Measurements from ENCODE around the gene KRTAP12-4. TPM values are rescaled to one million over a fixed set of nuclear protein-coding genes. Genes with fewer than 3 reads are reported as not detected.
"Not testable (repeated sequence)": the region's sequence is repeated elsewhere in the genome, so short reads cannot be mapped to it uniquely, and the experiment has no call there.

The KRTAP12-4 gene
- total RNA-seq = not detected
- long read RNA-seq = 0 reads

GRCh38 chr21:44654576-44655175 is at the start of gene KRTAP12-4:
Gene KRTAP12-4, minus strand, starts transcription at chr21:44654659. Its CDS starts 45 bp downstream, at chr21:44654614.
- ATAC-seq = no peak
- intact Hi-C loops (cut with DNase I) = no loop called here

GRCh38 chr21:44703731-44704635 is 49.5 kb upstream of the KRTAP12-4 start:
- ATAC-seq (no peak), DNase-seq (ENCODE audit: missing footprints) (peak; percentile 58)
- intact Hi-C loops (cut with DNase I) = no loop called here

More at GRCh38 chr21:44654576-44655175, at the start of gene KRTAP12-4:
- no peak for DNase-seq (ENCODE audit: missing footprints)

- intact Hi-C loops (cut with DNase I) = no loop called here
- ATAC-seq (no peak), DNase-seq (ENCODE audit: missing footprints) (peak; percentile 50)
These were observed 48.7 kb upstream of the KRTAP12-4 start for GRCh38 chr21:44702973-44703730.

- DNase-seq (ENCODE audit: missing footprints) (peak; percentile 64), ATAC-seq (no peak)
- intact Hi-C loops (cut with DNase I) = no loop called here
These were observed 47.9 kb upstream of the KRTAP12-4 start for GRCh38 chr21:44702111-44702972.

- DNase-seq (ENCODE audit: missing footprints) (no peak), ATAC-seq (no peak)
- intact Hi-C loops (cut with DNase I) = no loop called here
These were observed 47.1 kb upstream of the KRTAP12-4 start for GRCh38 chr21:44701541-44701940.

GRCh38 chr21:44701023-44701400 is 46.6 kb upstream of the KRTAP12-4 start:
- intact Hi-C loops (cut with DNase I) = no loop called here
- no peak for ATAC-seq
- DNase-seq (ENCODE audit: missing footprints) = no peak

GRCh38 chr21:44700101-44701022 is 45.9 kb upstream of the KRTAP12-4 start:
- intact Hi-C loops (cut with DNase I) = no loop called here
- ATAC-seq = no peak
- DNase-seq (ENCODE audit: missing footprints) = no peak

GRCh38 chr21:44699502-44700001 is 45.1 kb upstream of the KRTAP12-4 start:
- ATAC-seq = no peak
- DNase-seq (ENCODE audit: missing footprints) = peak; percentile 40
- intact Hi-C loops (cut with DNase I) = no loop called here

GRCh38 chr21:44697811-44698734 is 43.6 kb upstream of the KRTAP12-4 start:
- ATAC-seq (no peak), DNase-seq (ENCODE audit: missing footprints) (peak; percentile 56)
- intact Hi-C loops (cut with DNase I) = no loop called here

GRCh38 chr21:44697172-44697810 is 42.8 kb upstream of the KRTAP12-4 start, which contains the start of gene KRTAP10-12:
Gene KRTAP10-12, plus strand, starts transcription at chr21:44697172. Its CDS starts 30 bp downstream, at chr21:44697202.
- intact Hi-C loops (cut with DNase I); DNase-seq (ENCODE audit: missing footprints): not testable (repeated sequence)

GRCh38 chr21:44696572-44696971 is 42.1 kb upstream of the KRTAP12-4 start:
- intact Hi-C loops (cut with DNase I) = no loop called here
- ATAC-seq (no peak), DNase-seq (ENCODE audit: missing footprints) (no peak)

More at GRCh38 chr21:44697172-44697810, 42.8 kb upstream of the KRTAP12-4 start, which contains the start of gene KRTAP10-12:
- not testable (repeated sequence) for ATAC-seq

- ATAC-seq (no peak), DNase-seq (ENCODE audit: missing footprints) (no peak)
- intact Hi-C loops (cut with DNase I) = no loop called here
These were observed 41.2 kb upstream of the KRTAP12-4 start for GRCh38 chr21:44695641-44696040.

- intact Hi-C loops (cut with DNase I) = no loop called here
- ATAC-seq = no peak
- no peak for DNase-seq (ENCODE audit: missing footprints)
These were observed 40.7 kb upstream of the KRTAP12-4 start for GRCh38 chr21:44695184-44695583.

- no peak for DNase-seq (ENCODE audit: missing footprints)
- intact Hi-C loops (cut with DNase I) = no loop called here
- ATAC-seq = no peak
These were observed 40.3 kb upstream of the KRTAP12-4 start for GRCh38 chr21:44694776-44695175.

- intact Hi-C loops (cut with DNase I) = no loop called here
- ATAC-seq = no peak
- DNase-seq (ENCODE audit: missing footprints) = no peak
These were observed 38.5 kb upstream of the KRTAP12-4 start for GRCh38 chr21:44692798-44693512.
